Ovary (tissue), 3 donors: ENCODE data around the gene ABCC4.

Experiments used
- CTCF ChIP-seq, 3 donors: fragments of 450-650 bp in 2 of 3; fragments of 200-600 bp in 1 of 3; IDR thresholded peaks; one replicate each; pipeline versions ENCODE4 v1.5.1 to v1.8.0; 2016 to 2022; ENCODE audit warnings: antibody characterized with exemption in 3 of 3, mild to moderate bottlenecking in 1 of 3
- EP300 ChIP-seq: sonication (generic); formaldehyde crosslinking; IDR thresholded peaks from one replicate; pipeline ENCODE4 v1.6.1; 2017; ENCODE audit warnings: antibody characterized with exemption
- POLR2A ChIP-seq: fragments of 450-650 bp; IDR thresholded peaks from one replicate; pipeline ENCODE4 v1.6.1; 2017; ENCODE audit warnings: antibody characterized with exemption, mild to moderate bottlenecking, moderate library complexity
- donor health status: DM: no; HTN: no; CAD: no.

GRCh38 chr13:95035311-95036109, 265.7 kb downstream of the ABCC4 start:
- no peak for TF ChIP-seq CTCF (IDR thresholded peaks at IDR 0.05)
- TF ChIP-seq POLR2A = no peak
- TF ChIP-seq EP300 = no peak
